Ovary (tissue), 3 donors: ENCODE measurements around the gene CAMK2D.

Experiments used
- CTCF ChIP-seq, 3 donors: fragments of 450-650 bp in 2 of 3; fragments of 200-600 bp in 1 of 3; IDR thresholded peaks; one replicate each; pipeline versions ENCODE4 v1.5.1 to v1.8.0; 2016 to 2022; ENCODE audit warnings: antibody characterized with exemption in 3 of 3, mild to moderate bottlenecking in 1 of 3
- POLR2A ChIP-seq: fragments of 450-650 bp; IDR thresholded peaks from one replicate; pipeline ENCODE4 v1.6.1; 2017; ENCODE audit warnings: antibody characterized with exemption, mild to moderate bottlenecking, moderate library complexity
- donor health status: DM: no; HTN: no; CAD: no.

GRCh38 chr4:113440371-113440770 is 321.2 kb downstream of the CAMK2D start:
- TF ChIP-seq CTCF (IDR thresholded peaks at IDR 0.05) (no peak), POLR2A (no peak)
